ENCODE measurements around the gene CDT1.

DNA sequence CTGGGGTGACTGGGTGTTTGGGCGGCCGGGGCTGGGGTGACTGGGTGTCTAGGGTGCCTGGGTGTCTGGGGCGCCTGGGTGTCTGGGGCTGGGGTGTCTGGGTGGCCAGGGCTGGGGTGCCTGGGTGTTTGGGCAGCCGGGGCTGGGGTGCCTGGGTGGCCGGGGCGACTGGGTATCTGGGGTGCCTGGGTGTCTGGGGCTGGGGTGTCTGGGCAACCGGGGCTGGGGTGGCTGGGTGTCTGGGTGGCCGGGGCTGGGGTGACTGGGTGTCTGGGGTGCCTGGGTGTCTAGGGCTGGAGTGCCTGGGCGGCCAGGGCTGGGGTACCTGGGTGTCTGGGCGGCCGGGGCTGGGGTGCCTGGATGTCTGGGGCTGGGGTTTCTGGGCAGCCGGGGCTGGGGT lies 21.6 kb downstream of the CDT1 start:
- TF ChIP-seq EZH2 (IDR thresholded peaks at IDR 0.05; ENCODE audit: low read length, missing control alignments): no peak
- TF ChIP-seq CTCF (conservative IDR thresholded peaks at IDR 0.05 in 1 of 2, IDR thresholded peaks at IDR 0.05 in 1 of 2; ENCODE audit: low read depth in 1 of 2, low read length in 2 of 2): no peak
